GM12878 (cell line): ENCODE measurements around the gene SPINT1. TPM values are rescaled to one million over a fixed set of nuclear protein-coding genes. Genes with fewer than 3 reads are reported as not detected.

ENCODE experiments used
- ATAC-seq: fragments of 200-7000 bp; cut with Tn5 transposase; 3 replicates; pipeline ENCODE4 v1.9.1; 2020; ENCODE audit warnings: mild to moderate bottlenecking, moderate library complexity
- BruUV-seq: library from RNA; stranded (reverse); fragments of 400-500 nt; replicated peaks from 2 replicates; lab custom pipeline; 2021; lab: Mats Ljungman, UMichigan
- CTCF ChIA-PET: fragments of 300-600 bp; sonication (Branson Sonifier 250); formaldehyde crosslinking; extraction: SDS; loops from one replicate; lab custom pipeline; 2021; ENCODE audit warnings: inconsistent platforms; lab: Yijun Ruan, JAX
- POLR2A ChIA-PET: fragments of 350-600 bp; formaldehyde crosslinking; extraction: SDS; loops from one replicate; lab custom pipeline; 2021; ENCODE audit warnings: inconsistent platforms; lab: Charles Lee
- RAD21 ChIA-PET: fragments of 300-600 bp; sonication (Branson Sonifier 250); formaldehyde crosslinking; loops from one replicate; lab custom pipeline; 2023; ENCODE audit warnings: antibody characterized with exemption; ENCODE audit not compliant: unreplicated experiment; lab: Charles Lee
- SMC1A ChIA-PET: fragments of 300-600 bp; sonication (Branson Sonifier 250); formaldehyde crosslinking; loops from one replicate; lab custom pipeline; 2023; ENCODE audit not compliant: unreplicated experiment, uncharacterized antibody; lab: Charles Lee
- DNase-seq: peaks from one replicate; pipeline ENCODE4 v3.0.0-alpha.2; 2011; ENCODE audit warnings: low read depth, low spot score
- FAIRE-seq: peaks from 3 replicates; lab custom pipeline; 2011; peaks lifted over from hg19 to GRCh38; lab: Jason Lieb, UNC
- H2AFZ ChIP-seq: 2 replicates; pipeline ENCODE4 v1.6.0; 2011; ENCODE audit warnings: low read depth, low read length, control low read depth; ENCODE audit not compliant: control insufficient read depth
- H3K27ac ChIP-seq: 2 replicates; pipeline ENCODE4 v1.5.1; 2011; ENCODE audit warnings: control low read depth; ENCODE audit not compliant: control insufficient read depth, insufficient read depth
- H3K27me3 ChIP-seq, 2 experiments: replicated peaks in 1 of 2; 2 replicates each; pipeline versions ENCODE4 v1.6.0 to v1.6.1; 2011; ENCODE audit warnings: low read length in 1 of 2; ENCODE audit not compliant: control insufficient read depth in 2 of 2, insufficient read depth in 2 of 2
- H3K36me3 ChIP-seq, 2 experiments: 2 replicates each; pipeline ENCODE4 v1.5.1; 2011; ENCODE audit warnings: low read length in 1 of 2; ENCODE audit not compliant: control insufficient read depth in 2 of 2, insufficient read depth in 2 of 2
- H3K4me1 ChIP-seq: 2 replicates; pipeline ENCODE4 v1.6.1; 2011; ENCODE audit warnings: mild to moderate bottlenecking, low read length, moderate library complexity, mixed read lengths; ENCODE audit not compliant: control insufficient read depth, insufficient read depth
- H3K4me2 ChIP-seq: 2 replicates; pipeline ENCODE4 v1.6.0; 2011; ENCODE audit warnings: control low read depth; ENCODE audit not compliant: control insufficient read depth, insufficient read depth
- H3K4me3 ChIP-seq: fragments of 200-600 bp; sonication (generic); 2 replicates; pipeline ENCODE4 v1.5.1; 2016
- H3K79me2 ChIP-seq: 2 replicates; pipeline ENCODE4 v1.6.0; 2011; ENCODE audit warnings: low read length; ENCODE audit not compliant: control insufficient read depth, insufficient read depth
- H3K9ac ChIP-seq: 2 replicates; pipeline ENCODE4 v1.8.0; 2011; ENCODE audit warnings: low read length, control low read depth, mixed read lengths; ENCODE audit not compliant: control insufficient read depth, insufficient read depth
- H3K9me3 ChIP-seq: replicated peaks from 3 replicates; pipeline ENCODE4 v1.5.1; 2011; ENCODE audit warnings: mild to moderate bottlenecking, low read length; ENCODE audit not compliant: control insufficient read depth, insufficient read depth
- H4K20me1 ChIP-seq: 2 replicates; pipeline ENCODE4 v1.6.0; 2011; ENCODE audit not compliant: control insufficient read depth, insufficient read depth
- WGBS: methylation state at CpG from one replicate; pipeline ENCODE4 v1.1.6; 2016; ENCODE audit warnings: low lambda C conversion rate; ENCODE audit not compliant: insufficient replicate concordance, insufficient coverage; ENCODE audit errors: missing lambda C conversion rate; 5-methylcytosine and 5-hydroxymethylcytosine counted together
- in situ Hi-C: fragments of 300-500 bp; cut with MboI; formaldehyde crosslinking; loops from 9 replicates; pipeline ENCODE4 v1.14.3; 2018; ENCODE audit warnings: mixed read lengths
- intact Hi-C: fragments of 100-400 bp; cut with micrococcal nuclease; formaldehyde crosslinking; loops from one replicate; pipeline ENCODE4 v1.14.2; 2022; ENCODE audit not compliant: unreplicated experiment
- polyA plus RNA-seq, 11 experiments: library from polyadenylated mRNA; depleted of rRNA in 4 of 11; unstranded in 6 of 11; stranded (reverse) in 5 of 11; fragments of >200 nt; fragmentation: Nextera tagmentation in 4 of 11; fragmentation: Illumina TruSeq in 1 of 11; extraction: Ambion mirVana in 4 of 11; extraction: Trizol in 1 of 11; gene quantifications; 1 replicate in 1 of 11; 2 replicates in 10 of 11; pipeline versions ENCODE4 v1.2.1 to v1.2.3, GENCODE V29; 2011 to 2016; ENCODE audit warnings: inconsistent platforms in 2 of 11, missing spikeins in 2 of 11, low read depth in 1 of 11
- total RNA-seq, 4 experiments: library from RNA; depleted of rRNA in 3 of 4; stranded (reverse); fragments of >200 nt in 3 of 4; fragmentation: Illumina TruSeq in 1 of 4; extraction: Trizol in 1 of 4; gene quantifications; 2 replicates each; pipeline versions ENCODE4 v1.2.1 to v1.2.3, GENCODE V29; 2013 to 2021
- TF ChIP-seq, protein P1 (sequence below): fragments of 450-650 bp; IDR thresholded peaks from 2 replicates; pipeline ENCODE4 v1.6.1; 2018; ENCODE audit warnings: borderline replicate concordance, mild to moderate bottlenecking; ENCODE audit not compliant: partially characterized antibody

The SPINT1 gene
- total and polyA plus RNA-seq, 10 of the 15 experiments (the other 5 are each of a cell fraction or from before 2014, with no cell fraction given), result 3.5 to 28.6 (median 10.2) TPM

DNA sequence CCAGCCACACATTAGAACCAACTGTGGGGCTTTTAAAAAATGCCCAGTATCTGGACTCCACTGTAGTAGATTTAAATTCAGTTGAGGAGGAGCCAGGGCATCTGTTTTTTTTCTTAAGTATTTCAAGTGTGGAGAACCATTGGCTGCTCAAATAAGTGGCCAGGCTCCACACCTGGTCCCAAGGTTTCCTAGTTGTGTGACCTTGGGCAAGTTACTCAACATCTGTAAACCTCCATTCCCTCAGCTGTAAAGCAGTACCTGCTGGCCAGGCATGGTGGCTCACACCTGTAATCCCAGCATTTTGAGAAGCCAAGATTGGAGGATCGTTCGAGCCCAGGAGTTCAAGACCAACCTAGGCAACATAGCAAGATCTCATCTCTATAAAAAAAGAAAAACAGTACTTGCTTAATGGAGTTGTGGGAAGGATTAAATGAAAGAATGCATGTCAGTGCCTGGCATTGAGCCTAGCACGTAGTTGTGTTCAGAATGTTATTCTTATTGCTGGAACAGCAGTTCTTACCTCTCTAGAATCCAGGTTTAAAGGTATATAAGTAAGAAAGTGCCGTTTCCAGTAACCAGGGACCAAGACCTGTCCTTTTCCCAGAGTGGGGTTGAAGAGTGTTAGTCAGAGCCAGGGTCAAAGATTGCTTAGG, 17.3 kb upstream of the SPINT1 start:
- TF ChIP-seq, protein P1, sequence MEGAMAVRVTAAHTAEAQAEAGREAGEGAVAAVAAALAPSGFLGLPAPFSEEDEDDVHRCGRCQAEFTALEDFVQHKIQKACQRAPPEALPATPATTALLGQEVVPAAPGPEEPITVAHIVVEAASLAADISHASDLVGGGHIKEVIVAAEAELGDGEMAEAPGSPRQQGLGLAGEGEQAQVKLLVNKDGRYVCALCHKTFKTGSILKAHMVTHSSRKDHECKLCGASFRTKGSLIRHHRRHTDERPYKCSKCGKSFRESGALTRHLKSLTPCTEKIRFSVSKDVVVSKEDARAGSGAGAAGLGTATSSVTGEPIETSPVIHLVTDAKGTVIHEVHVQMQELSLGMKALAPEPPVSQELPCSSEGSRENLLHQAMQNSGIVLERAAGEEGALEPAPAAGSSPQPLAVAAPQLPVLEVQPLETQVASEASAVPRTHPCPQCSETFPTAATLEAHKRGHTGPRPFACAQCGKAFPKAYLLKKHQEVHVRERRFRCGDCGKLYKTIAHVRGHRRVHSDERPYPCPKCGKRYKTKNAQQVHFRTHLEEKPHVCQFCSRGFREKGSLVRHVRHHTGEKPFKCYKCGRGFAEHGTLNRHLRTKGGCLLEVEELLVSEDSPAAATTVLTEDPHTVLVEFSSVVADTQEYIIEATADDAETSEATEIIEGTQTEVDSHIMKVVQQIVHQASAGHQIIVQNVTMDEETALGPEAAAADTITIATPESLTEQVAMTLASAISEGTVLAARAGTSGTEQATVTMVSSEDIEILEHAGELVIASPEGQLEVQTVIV, result no peak
- intact Hi-C loops (no loop called here), in situ Hi-C loops (no loop called here)
- H2AFZ ChIP-seq, result no peak overlapping the region
- H3K27ac ChIP-seq, result no peak overlapping the region
- H4K20me1 ChIP-seq, result no peaks in the 10 kb centered on the region
- BruUV-seq, result no TSS peak
- CTCF ChIA-PET, result no interaction called here
- no peaks in the 10 kb centered on the region for H3K79me2 ChIP-seq
- no peak overlapping the region for H3K4me3 ChIP-seq
- H3K9ac ChIP-seq, result no peak overlapping the region
- ATAC-seq (no peak), DNase-seq (no peak), FAIRE-seq (no peak)
- H3K4me2 ChIP-seq, result no peak overlapping the region
- POLR2A ChIA-PET, result interaction anchor here (1.1 kb wide), 1 partner anchor 19 kb away, joined by 3 read pairs; the partner anchor contains the start of gene DNAJC17
- SMC1A ChIA-PET, result no interaction called here
- H3K36me3 ChIP-seq, result no peaks in the 10 kb centered on the region
- WGBS, result 42% methylated on average over 4 of the region's 4 CpGs
- no peaks in the 10 kb centered on the region for H3K9me3 ChIP-seq
- RAD21 ChIA-PET, result no interaction called here
- H3K27me3 ChIP-seq, result no peaks in the 10 kb centered on the region; a peak in 1 of 4 replicates
- H3K4me1 ChIP-seq, result no peaks in the 10 kb centered on the region
